HG03521 (cell line): ENCODE measurements around the gene MITF.
A peak's percentile ranks its signal among the peaks of the same experiment; 100 is the strongest.

Experiments
- ATAC-seq: cut with Tn5 transposase; IDR thresholded peaks from one replicate; pipeline ENCODE4 v1.9.1; 2021; ENCODE audit warnings: mild to moderate bottlenecking, moderate library complexity; ENCODE audit not compliant: unreplicated experiment

Gene MITF

GRCh38 chr3:69739204-69740102 is at the start of gene MITF:
MITF (plus strand) TSS chr3:69739464; CDS start chr3:69739598, 134 bp downstream.
- peak; percentile 97 for ATAC-seq

DNA sequence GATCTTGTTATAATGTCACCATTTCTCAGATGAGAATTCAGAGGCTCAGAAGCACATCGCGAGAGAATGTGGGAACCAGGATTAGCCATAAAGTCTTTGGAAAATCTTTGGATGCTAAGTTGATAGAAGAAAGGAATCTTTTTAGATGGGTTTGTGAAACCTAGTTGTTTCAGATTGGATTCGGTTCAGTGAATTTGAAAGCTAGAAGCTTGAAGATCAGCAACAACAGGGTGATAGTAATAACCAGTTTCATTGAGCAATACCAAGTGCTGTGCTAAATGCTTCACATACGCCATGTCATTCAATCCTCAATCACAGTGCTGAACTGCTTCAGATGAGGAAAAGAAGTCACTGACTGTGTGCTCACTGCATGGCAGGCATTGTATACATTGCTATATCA is 47.4 kb upstream of the MITF start:
- ATAC-seq, result no peak

GRCh38 chr3:69692761-69693160 is 46.5 kb upstream of the MITF start:
- no peak for ATAC-seq

- ATAC-seq, result no peak
Observed at GRCh38 chr3:69695443-69695842, 43.8 kb upstream of the MITF start.

- no peak for ATAC-seq
Observed at GRCh38 chr3:69695933-69696332, 43.3 kb upstream of the MITF start.

DNA sequence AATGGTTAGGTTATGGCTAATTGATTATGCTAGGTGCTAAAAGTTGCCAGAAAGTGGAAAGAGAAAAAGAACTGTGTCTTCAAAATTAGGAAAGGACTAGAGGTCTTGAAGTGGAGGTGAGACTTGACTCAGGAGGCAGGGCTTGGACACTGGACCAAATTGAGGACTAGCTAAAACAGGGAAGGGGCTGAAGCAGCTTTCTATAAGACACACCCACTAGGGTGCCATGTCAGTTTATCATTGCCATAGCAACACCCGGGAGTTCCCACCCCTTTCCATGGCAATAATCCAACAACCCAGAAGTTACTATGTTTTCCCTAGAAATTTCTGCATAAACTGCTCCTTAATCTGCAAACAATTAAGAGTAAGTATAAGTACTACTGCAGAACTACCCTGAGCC is 42.9 kb upstream of the MITF start:
- ATAC-seq, result no peak

GRCh38 chr3:69697381-69697780 is 41.9 kb upstream of the MITF start:
- ATAC-seq, result no peak

DNA sequence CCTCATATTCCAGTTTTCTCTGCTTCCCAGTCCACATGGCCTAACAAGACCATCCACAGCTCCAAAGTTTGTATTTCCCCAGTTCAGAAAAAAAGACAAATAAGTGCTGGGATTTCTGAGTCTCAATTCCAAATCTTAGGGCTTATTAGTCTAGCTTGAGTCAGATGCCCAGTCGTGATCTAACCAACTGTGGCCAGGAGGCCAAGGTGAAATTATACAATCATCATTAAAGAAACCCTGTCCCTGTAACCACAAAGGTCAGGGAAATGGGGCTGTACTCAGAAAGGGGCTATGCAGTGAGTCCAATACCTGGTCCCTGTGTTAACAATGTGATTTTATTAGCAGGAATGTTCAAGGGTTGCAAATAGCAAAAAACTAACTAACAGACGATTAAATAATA is 40.5 kb upstream of the MITF start:
- no peak for ATAC-seq

GRCh38 chr3:69699183-69699582 is 40.1 kb upstream of the MITF start:
- ATAC-seq, result no peak

- no peak for ATAC-seq
Observed at GRCh38 chr3:69700949-69701348, 38.3 kb upstream of the MITF start.

GRCh38 chr3:69710153-69710977 is 28.9 kb upstream of the MITF start:
- ATAC-seq, result no peak

GRCh38 chr3:69712269-69712668 is 27.0 kb upstream of the MITF start:
- no peak for ATAC-seq

- ATAC-seq, result no peak
Observed at GRCh38 chr3:69712933-69713332, 26.3 kb upstream of the MITF start.

GRCh38 chr3:69715204-69715603 is 24.1 kb upstream of the MITF start:
- no peak for ATAC-seq

DNA sequence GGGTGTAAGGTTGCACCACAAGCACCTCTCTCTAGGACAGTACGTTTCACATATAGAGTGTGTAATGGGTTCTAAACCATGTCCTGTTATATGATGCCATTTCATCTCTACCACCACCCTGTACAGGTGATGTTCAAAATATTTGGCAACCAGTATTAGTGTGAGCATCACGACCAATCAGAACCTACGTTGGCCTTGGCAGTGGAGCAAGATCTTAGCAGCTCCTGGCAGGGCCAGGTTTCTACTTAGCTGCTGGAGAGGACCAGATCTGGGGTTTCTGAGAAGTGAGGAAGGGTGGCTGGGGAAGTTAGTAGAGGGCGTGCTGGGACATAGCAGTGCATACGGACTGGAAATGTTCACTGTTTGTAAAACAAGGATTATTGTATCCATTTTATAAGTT is 23.1 kb upstream of the MITF start:
- ATAC-seq, result no peak

- no peak for ATAC-seq
Observed at GRCh38 chr3:69718866-69719586, 20.2 kb upstream of the MITF start.

- ATAC-seq, result no peak
Observed at GRCh38 chr3:69719587-69720122, 19.6 kb upstream of the MITF start.

DNA sequence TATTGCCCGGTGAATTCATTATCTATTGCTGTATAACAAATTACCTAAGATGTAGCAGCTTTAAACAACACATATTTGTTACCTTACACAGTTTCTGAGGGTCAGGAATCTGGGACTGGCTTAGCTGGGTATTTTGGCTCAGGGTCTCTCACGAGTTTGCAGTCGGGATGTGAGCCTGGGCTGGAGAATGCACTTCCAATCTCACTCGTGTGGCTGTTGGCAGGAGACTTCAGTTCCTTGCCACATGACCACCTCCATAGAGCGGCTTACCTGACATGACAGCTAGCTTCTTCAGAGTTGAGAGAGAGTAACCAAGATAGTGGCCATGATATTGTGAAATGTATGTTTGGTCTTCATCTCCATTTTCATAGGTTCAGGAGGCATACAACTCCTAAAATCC is 18.4 kb upstream of the MITF start:
- ATAC-seq, result no peak

- no peak for ATAC-seq
Observed at GRCh38 chr3:69723389-69723788, 15.9 kb upstream of the MITF start.

GRCh38 chr3:69724722-69725435 is 14.4 kb upstream of the MITF start:
- ATAC-seq, result no peak
